Activated CD8-positive, alpha-beta memory T cell treated with anti-CD3 and anti-CD28 coated beads, Interleukin-2, amount 50 U/mL, for 1 hour (primary cell): ENCODE measurements around the gene MCEE.
A peak's percentile ranks its signal among the peaks of the same experiment; 100 is the strongest.

ENCODE experiments used
- DNase-seq: peaks from one replicate; pipeline ENCODE4 v3.0.0-alpha.2; 2020; ENCODE audit errors: extremely low read depth

MCEE gene

GRCh38 chr2:71082402-71083252 lies 47.4 kb downstream of the MCEE start:
- no peak for DNase-seq

GRCh38 chr2:71078624-71079023 lies 51.4 kb downstream of the MCEE start:
- DNase-seq: no peak

- DNase-seq: no peak
These were observed 55.1 kb downstream of the MCEE start for GRCh38 chr2:71074893-71075395.

GRCh38 chr2:71073475-71073874 lies 56.6 kb downstream of the MCEE start:
- DNase-seq: no peak

GRCh38 chr2:71072492-71072891 lies 57.5 kb downstream of the MCEE start:
- DNase-seq: no peak

- no peak for DNase-seq
These were observed 58.2 kb downstream of the MCEE start for GRCh38 chr2:71071681-71072398.

- DNase-seq: no peak
These were observed 59.5 kb downstream of the MCEE start for GRCh38 chr2:71070294-71071093.

GRCh38 chr2:71069376-71069775 lies 60.7 kb downstream of the MCEE start:
- no peak for DNase-seq

GRCh38 chr2:71068218-71069035 lies 61.6 kb downstream of the MCEE start, which contains the start of gene NAGK:
Gene NAGK, plus strand, starts transcription at chr2:71068648. Its CDS starts 36 bp downstream, at chr2:71068684.
- DNase-seq: peak; percentile 91

GRCh38 chr2:71067567-71068217 lies 62.3 kb downstream of the MCEE start:
- DNase-seq: no peak

- DNase-seq: no peak
These were observed 63.2 kb downstream of the MCEE start for GRCh38 chr2:71066856-71067255.

GRCh38 chr2:71064754-71065621 lies 65.0 kb downstream of the MCEE start:
- no peak for DNase-seq

- DNase-seq: no peak
These were observed 65.9 kb downstream of the MCEE start for GRCh38 chr2:71064110-71064611.

GRCh38 chr2:71063216-71063615 lies 66.8 kb downstream of the MCEE start:
- DNase-seq: no peak

GRCh38 chr2:71060871-71061270 lies 69.2 kb downstream of the MCEE start:
- DNase-seq: no peak

- no peak for DNase-seq
These were observed 69.8 kb downstream of the MCEE start for GRCh38 chr2:71060211-71060610.
